Activated CD4-positive, CD25-positive, alpha-beta regulatory T cell treated with anti-CD3 and anti-CD28 coated beads, Interleukin-2, amount 50 U/mL, for 16 hours (primary cell): ENCODE results near the gene JDP2.

Experiments
- DNase-seq: peaks from one replicate; pipeline ENCODE4 v3.0.0-alpha.2; 2020; ENCODE audit warnings: low read depth, low spot score

JDP2 gene

DNA sequence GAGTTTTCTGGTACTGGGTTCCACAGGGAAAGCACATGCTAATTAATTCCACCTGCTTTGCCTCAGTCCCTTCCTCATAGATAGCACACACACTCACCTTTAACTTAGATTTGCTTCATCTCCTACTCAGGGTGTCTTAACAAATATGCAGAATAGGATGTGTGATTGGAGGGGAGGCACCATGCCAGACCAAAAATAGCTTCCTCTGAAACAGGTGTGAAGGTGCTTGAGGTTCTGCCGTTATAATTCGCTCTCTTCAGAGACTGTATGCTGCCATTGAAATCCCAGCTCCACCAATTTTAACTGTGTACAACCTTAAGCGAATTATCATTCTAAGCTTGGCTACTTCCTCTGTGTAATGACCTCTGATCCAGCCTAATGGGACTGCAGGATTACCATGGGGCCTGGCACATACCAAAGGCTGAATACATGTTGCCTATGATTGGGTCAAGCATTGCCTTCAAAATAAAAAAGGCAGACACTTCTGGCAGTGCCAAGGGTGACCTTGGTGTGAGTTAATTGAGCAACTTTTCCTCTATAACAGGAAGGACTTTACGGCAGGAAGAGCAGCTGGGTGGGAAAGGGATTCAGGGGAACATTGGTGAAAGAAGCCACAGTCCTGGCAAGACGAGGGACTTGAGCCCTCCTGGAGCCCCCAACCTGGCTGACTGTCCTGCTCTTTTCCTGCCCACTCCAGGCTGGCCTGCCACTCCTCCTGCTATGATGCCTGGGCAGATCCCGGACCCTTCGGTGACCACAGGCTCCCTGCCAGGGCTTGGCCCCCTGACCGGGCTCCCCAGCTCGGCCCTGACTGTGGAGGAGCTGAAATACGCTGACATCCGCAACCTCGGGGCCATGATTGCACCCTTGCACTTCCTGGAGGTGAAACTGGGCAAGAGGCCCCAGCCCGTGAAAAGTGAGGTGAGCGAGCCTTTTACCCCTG lies 9.7 kb downstream of the JDP2 start:
- no peak for DNase-seq

DNA sequence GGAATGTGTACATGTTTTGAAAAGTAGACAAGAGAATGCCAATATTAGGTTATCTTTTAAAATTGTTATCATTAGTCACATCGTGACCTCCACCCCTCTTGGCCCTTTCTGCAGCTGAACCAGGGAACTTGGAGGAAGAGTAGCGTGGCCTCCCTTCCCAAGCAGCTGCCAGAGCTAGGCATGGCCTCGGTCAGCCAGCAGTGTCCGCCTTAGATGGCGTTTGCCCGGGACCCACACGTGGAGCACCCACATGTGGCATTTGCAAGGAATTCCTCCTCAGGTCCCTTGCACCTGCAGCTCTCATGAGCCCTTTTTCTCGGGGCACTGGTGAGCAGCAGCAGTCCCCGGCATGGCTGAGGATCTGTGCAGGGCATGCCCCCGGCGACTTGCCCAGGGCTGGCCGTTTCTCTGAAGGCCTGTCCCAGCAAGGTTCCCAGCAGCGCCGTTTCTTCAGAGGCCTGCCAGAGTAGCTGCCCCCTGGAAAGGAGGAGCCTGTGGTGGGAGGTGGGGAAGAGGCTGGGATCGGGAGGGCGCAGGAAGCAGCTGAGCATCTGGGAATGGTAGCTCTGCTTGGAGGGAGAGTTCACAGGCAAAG lies 10.8 kb downstream of the JDP2 start:
- DNase-seq: no peak

DNA sequence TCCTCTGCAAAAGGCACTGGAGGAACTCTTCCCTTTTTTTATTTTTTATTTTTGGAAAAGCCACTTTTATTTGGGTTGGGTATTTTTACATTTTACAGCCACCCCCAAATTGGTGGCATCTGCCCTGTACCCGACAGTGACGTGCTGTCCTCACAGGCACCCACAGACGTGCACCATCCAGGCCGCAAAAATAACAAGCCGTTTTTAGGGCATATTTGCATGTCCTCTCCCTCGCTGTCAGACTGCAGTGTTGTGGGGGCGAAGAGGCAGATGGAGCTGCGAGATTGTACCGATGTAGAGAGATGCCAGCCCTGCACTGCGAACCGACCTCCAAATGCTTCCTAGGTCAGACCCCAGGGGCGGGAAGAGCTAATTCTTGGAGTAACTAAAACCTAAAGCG lies 12.2 kb downstream of the JDP2 start:
- no peak for DNase-seq

DNA sequence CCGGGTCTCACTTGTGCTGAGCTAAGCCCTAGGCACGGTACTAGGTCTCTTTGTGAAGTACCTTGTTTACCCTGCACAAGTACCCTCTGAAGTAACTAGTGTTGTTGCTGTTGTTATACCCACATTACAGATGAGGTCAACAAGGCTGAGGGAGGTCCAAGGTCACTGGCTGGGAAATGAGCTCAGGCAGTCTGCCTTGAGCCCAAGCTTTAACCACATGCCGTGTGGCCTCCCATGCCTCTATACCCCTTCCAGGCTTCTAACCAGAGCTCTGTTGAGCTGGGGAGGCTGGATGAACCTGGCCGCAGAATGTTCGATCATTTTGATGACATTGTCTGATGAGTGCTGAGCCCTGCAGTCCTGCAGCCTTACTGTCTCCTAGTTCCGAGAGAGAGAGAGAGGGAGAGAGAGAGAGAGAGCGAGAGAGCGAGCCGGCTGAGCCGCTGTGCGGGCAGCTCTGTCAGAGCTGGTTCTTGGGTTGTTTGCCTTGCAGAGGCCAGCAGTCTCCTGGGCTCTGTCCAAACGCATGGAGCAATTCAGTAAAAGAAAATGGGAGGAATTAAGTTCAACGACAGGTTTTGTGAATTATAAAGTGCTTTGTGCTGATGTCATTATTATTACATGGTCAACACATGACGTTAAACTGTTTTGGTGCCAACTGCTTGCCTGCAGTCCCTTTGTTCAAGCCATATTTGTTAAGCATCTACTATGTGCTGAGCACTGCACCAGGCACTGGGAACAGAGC lies 13.1 kb downstream of the JDP2 start:
- DNase-seq: no peak

DNA sequence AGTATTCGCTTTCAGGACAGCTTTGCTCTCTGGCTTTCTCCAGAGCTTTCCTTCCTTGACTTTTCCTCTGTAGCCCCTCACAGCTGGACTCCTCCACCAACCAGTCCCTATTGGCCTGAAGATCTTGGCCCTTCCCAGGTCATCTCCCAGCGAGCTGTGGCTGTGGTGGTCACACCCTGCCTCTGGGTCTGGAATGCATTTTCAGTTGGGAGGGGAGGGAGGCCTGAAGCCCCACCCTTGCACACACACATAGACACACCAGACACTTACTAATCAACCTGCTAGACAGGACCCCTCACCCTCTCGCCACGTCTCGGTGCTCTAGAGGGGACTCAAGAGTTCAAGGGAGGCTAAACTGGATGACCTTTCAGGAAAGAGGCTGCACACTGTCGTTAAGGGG lies 13.9 kb downstream of the JDP2 start:
- DNase-seq: no peak

DNA sequence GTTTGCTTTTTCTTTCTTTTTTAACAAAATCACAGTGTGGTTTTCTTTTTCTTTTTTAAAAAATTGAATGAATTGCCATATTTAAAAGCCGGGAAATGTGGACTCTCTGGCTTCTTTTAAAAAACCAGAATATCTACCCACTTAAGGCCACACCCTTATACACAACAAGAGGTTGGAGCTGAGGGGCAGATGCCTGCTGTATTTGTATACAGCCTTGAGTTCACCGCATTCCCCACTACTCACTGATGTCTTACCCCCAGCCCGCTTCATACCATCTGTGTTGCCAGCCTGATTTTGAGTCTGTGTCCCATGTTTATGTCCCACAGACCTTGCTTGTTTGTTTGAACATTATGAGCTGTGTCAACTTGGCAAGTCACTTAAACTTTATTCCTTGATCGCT lies 14.3 kb downstream of the JDP2 start:
- no peak for DNase-seq

DNA sequence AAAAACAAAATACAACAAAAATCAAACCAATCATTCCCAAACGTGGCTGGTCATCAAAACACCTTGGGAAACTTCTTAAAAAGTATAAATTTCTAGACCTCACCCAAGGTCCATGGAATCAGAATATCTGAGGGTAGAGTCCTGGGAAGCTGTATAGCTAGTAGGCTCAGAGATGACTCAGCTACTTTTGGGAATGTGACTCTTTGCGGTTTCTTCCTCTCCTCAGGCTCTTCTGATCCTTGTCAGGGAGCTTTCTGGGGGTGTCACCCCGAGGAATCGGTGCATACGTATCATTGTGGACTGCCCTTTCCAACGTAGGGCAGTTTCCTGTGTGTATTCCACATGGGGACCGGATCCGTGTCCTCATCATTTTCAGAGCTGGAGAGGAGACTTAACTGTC lies 14.8 kb downstream of the JDP2 start:
- no peak for DNase-seq

DNA sequence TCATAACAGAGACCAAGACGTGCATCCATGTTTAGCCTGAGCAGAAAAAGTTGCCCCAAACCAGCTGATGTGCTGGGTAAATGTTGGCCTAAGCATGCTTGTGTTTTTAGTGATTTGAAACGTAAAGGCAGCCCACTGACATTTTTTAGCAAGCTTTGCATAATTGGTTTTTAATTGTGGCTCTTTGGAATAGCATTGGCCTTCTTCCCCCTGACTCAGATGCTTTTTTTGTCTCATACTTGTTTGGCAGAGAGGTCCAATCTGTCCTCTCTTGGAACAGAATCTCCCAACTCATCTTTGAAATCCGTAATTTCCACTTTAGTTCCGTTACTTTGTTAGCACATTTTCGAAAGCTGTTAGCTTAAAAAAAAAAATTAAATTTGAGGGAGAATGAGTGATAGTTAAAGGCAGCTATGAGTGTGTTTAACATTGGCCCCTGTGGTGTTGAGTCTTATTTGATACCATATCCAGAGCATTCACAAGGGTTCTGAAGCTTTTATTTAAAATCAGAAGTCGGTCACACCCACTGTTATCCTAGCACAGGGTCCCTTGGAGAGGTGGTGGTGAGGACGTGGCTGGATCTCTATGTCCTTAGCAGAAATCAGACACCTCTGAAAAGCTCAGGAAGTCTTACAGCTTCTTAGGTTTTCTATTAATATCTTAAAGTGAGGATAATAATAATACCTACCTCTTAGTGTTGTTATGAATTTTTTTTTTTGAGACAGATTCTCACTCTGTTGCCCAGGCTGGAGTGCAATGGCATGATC lies 15.6 kb downstream of the JDP2 start:
- DNase-seq: no peak

DNA sequence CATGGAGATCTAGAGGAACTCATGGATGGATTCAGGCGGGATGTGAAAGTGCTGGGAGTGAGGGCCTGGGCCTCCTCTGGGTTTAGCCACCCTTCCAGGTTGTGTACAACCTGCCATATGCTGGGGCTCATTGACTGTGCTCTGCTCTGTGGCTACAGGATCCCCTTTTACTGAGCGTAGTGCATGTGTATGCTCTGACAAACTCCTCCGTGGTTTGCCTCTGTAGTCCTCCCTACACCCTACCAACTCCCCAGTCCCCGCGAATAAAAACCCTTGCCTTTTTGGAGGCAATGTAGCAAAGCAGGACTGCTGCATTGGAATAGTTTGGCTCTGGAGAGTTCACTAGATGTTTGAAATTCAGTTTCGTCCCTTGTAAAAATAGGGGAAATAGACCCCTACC lies 17.4 kb downstream of the JDP2 start:
- no peak for DNase-seq

DNA sequence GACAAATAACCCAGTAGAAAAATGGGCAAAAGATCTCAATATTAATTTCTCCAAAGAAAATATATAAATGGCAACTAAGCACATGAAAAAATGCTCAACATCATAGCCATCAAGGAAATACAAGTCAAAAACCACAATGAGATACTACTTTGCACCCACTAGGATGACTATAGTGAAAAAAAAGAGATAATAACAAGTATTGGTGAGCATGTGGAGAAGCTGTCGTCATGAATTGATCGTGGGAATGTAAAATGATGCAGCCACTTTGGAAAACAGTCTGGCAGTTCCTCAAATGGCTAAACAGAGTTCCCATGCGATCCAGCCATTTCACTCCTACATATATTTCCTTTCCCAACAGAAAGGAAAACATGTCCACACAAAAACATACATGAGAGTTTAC lies 18.1 kb downstream of the JDP2 start:
- DNase-seq: no peak

DNA sequence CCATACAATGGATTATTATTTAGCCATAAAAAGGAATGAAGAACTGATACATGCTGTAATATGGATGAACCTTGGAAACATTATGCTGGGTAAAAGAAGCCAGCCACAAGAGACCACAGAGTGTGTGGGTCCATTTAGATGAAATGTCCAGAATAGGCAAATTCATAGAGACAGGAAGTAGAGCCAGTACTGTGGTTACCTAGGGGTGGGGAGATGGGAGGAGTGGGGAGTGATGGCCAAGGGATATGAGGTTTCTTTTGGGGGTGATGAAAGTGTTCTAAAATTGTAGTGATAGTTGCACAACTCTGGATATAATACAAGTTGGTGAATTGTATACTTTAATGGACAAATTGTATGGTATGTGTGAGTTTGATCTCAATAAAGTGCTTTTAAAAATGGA lies 18.6 kb downstream of the JDP2 start:
- DNase-seq: no peak

DNA sequence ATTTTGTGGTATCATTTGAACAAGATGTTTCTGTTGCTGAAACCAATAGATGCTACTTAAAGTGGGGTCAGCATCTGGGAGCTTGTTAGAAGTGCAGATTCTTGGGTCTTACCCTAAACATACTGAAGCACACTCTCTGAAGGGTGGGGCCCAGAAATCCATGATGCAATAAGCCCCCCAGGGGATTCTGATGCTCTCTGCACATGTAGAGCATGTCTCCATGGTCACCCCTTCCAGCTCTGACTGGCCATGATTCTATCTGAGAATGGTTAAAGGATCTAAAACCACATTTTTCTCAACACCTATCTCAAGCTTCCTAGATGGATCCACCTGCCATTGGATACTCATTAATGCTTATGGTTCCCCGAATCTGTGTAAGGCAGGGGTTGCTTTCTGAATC lies 20.4 kb downstream of the JDP2 start:
- DNase-seq: no peak

DNA sequence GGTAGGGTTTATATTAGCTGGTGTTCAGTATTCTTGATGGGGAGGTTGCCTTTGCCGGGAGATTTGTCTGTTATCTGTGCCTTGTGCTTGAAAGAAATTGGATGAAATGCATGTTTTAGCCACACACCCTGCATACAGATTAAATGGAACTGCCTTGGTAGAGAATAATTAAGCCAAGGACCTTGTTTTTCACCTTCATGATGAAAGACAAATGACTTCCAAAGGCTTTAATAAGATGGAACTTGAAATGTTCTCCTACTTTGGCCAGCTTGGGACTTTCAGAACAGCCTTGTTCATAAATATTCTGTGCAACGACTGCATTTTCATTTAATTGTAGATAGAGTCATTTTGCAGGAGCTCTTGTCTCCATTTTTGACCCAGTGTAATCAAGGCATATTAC lies 21.2 kb downstream of the JDP2 start:
- no peak for DNase-seq

DNA sequence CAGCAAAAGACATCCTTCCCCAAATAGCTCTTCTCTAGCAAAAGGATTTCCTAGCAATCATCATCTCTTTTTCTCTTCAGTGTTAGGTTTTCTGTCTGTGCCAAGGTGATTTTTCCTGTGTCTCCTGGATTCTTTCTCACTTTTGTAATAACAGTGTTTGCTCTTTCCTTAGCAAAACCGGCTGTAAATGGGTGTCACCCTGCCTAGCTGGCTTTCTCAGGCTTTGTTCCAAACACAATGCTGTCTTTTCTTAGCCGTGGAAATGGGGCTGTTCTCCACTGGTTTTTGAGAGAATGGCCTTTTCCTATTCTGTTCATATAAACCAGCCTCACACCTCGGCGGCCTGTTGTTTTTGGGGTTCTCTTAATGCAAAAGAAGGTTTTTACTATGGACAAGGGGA lies 21.9 kb downstream of the JDP2 start:
- DNase-seq: no peak

DNA sequence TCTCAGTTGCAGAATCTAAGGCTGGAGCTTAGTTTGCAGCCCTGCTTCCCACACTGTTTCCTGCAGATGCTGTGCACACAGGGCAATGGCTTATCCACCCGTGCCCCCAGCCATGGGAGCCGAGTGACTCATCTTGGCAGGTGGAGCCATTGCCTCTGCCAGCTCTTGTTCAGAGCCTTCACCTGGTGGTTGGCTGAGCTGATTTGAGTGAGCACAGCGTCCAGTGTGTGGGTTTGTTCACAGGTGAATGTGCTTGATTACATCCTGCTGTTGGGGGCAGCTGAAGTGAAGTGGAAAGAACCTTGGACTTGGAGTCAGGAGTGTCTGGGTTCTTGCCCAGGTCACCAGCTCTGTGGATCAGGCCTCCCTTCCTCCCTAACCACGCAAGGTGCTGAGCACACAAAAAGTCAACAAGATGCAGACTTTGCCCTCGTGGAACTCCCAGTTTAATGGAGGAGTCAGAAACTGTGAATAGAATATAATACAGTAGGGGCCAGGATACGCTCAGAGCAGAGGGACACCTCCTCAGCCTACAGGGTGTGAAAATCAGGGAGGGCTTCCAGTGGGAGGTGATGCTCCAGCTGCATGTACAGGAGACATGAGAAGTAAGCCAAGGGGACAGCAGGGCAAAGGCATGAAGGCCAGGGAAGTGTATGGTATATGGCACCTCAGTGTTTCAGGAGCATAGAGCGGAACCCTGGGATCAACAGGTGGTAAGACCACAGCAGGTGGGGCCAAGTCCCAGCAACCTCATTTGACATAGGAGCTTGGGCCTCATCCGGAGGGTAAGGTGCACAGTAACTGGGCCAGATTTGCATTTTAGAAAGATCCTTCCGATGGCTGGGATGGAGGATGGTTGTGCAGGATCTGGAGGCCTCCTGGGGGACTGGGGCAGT lies 22.8 kb downstream of the JDP2 start:
- no peak for DNase-seq

DNA sequence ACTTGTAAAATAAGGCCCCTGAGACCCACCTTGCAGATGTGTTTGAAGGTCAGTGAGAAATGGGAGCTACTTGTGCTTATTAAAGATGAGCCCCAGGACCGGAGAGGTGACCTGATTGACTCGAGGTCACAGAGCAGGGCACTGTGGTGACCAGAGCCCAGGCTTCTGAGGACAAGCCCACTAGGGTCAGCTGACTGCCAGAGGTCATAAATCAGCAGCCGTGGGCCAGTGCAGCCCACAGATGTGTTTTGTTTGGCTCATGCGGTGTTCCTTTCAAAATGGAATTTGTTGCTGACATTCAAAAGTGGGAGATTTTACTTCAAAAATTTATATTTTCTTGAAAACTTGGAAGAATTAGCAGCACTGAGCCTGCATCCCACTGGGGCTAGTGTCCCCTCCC lies 24.5 kb downstream of the JDP2 start:
- no peak for DNase-seq

DNA sequence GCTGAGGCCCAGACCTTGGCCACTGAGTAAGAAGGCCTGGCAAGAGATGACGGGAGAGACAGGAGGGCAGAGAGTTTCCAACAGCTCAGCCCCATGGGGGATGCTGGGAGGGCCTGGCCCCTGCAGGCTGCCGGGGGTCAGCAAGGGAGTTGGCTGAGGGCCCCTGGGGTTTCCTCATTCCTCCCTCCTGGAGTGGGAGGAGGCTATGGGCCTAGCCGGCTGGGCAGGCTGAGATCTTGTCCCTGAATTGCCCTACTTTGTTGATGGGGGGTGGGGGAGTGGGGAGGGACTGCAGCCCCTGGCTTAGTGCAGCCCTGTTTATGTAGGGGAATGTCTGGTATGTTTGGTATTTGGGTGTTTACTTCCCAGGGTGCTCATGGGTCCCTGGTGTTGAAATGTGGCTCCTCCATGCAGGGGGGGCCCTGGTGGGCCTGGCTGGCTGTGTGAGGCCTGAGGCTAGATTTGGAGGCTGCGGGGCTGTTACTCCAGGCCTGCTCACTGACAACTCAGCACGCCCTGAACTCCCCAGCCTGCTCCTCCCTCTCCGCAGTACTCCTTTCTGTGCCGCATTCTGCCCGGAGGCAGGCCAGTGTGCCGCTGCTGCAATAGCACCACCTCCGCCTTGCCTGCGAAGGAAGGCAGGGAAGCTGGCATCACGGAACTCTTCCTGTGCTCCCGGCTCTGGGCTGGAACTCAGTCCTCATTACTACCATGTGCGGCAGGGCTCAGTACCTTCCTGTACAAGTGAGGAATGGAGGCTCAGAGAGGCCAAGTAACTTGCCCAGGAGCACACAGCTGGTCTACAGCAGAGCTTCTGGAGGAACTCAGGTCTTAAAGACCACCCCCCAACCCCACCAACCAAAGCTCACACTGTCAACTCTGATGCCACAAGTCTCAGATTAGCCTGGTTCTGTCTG lies 25.3 kb downstream of the JDP2 start:
- no peak for DNase-seq

DNA sequence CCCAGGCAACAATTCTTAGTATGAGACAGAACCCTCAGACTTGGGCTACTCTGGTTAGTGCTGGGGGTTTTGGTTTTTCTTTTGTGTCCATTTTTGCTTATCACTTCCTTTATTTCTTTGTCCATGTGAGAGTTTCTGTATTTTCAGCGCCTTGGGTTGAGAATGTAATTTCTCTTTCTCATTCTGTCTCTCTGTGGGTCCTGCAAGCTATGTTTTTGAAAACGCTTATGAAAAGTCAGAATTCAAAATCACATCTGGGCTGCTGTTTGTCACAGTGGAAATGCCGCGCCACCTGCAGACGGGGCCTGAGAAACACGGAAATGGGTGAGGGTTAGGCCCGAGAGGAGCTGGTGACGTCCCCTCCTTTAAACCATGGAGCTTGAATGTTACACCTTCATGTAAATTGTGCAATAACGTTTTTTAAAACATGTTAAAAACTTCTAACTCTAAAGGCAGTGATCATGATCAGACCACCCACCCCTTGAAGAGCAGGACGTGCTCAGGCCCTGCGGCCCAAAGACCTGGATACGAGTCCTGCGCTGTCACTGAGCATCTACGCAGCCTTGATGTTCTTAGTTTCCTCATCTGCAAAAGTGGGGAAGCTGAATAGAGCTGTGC lies 26.1 kb downstream of the JDP2 start:
- DNase-seq: no peak

DNA sequence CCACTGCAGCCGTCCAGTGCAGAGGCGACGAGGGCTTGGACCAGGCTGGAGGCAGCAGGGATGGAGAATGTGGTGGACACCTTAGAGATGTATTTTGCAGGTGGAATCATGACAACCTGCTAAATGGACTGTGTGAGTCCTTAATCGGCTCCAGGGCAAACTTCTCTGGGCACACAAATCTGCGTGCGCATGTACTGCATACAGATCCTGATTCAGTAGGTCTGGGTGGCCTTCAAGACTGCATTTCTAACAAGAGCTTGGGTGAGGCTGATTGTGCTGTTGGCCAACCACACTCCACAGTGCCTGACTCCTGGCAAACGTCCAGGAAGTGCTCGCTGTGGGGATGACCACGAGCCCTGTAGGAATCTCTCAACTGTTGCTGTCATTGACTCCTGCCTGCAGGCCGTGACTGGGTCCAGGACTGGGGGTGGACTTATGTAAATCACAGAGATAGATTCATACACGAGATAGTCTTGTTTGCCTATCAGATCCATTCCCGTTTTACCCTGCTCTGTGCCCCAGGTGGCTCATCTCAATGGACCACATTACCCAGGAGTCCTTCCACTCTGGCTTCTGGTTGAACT lies 27.2 kb downstream of the JDP2 start:
- no peak for DNase-seq
